A549 treated with Hydrocortisone at 1 μM for 4 hours (cell line): ENCODE data around the gene SLAMF9. TPM values are rescaled to one million over a fixed set of nuclear protein-coding genes. Genes with fewer than 3 reads are reported as not detected.

Source experiments
- total RNA-seq: library from RNA; stranded (reverse); fragments of 200-300 nt; extraction: Qiagen RNA extraction; gene quantifications from 5 replicates; pipeline ENCODE4 v1.2.3, GENCODE V29; 2022

The SLAMF9 gene
- total RNA-seq, result 0.22 to 0.68 TPM (median 0.56 TPM) in 5 replicates

GRCh38 chr1:159953536-159954515 lies at the start of gene SLAMF9:
TSS of gene SLAMF9 (minus strand) at chr1:159954237. CDS start at chr1:159954137, 100 bp downstream.

DNA sequence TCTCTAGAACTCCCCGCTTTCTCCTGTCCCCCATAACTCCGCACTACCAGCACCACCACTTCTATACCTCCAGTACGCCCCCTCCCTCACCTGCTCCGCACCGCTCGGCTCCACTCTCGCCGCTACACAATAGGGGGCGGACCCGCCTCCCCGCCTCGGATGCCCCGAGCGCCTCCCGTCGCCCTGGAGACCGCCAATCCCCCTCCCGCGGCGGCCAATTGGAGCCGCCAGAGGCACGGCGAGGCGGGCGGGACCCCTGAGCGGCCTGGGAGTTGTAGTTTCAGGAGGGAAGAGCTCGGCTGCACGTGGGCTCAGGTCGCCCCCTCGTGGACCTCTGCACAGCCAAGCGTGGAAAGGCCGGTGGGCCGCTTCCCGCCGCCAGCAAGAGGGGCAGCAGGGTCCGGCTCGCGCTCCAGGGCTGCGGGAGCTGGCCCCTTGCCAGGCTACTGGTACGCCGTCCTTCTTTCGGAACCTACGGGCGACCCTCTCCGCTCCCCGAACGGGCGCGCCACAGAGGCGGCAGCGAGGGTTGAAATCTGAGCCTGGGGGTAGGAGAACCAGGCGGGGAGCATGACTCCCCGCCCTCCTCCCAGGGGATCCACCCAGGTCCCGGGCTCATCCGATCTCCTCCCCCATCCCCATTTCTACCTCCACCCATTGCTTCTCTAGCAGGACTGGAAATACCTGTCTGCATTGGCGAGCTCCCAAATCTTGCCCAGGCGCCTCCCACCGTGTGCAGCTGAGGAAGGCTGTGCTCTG lies 8.4 kb downstream of the SLAMF9 start, which contains the start of gene IGSF9:
TSS of gene IGSF9 (minus strand) at position 131 of the 759 bp plus-strand sequence. CDS start 2,159 bp downstream, outside the sequence.

GRCh38 chr1:159924791-159925718 lies 29.0 kb downstream of the SLAMF9 start, which contains the start of gene TAGLN2:
TSS of gene TAGLN2 (minus strand) at chr1:159925507. CDS start at chr1:159920509, 4,998 bp downstream.

Other genes starting within 250 kb of the SLAMF9 start
- not detected in 5 replicates for gene CRP, start 239.6 kb downstream of the SLAMF9 start, total RNA-seq
- 43.4 to 79.4 TPM (median 74.8 TPM) in 5 replicates for gene DUSP23, start 173.3 kb downstream of the SLAMF9 start, total RNA-seq
- not detected in 5 replicates for gene FCRL6, start 151.9 kb downstream of the SLAMF9 start, total RNA-seq
- gene SLAMF8, start 127.4 kb downstream of the SLAMF9 start, total RNA-seq, result 0.08 to 0.20 TPM (median 0.15 TPM) in 5 replicates
- 0.08 to 0.15 TPM in 2 of 5 replicates, not detected in the others for gene VSIG8, start 91.6 kb downstream of the SLAMF9 start, total RNA-seq
- 0.41 to 0.83 TPM (median 0.59 TPM) in 5 replicates for gene CFAP45, start 54.1 kb downstream of the SLAMF9 start, total RNA-seq
- gene TAGLN2, start 28.7 kb downstream of the SLAMF9 start, total RNA-seq, result 973 to 1,035 TPM (median 1,022 TPM) in 5 replicates
- 0.11 to 0.25 TPM (median 0.14 TPM) in 5 replicates for gene IGSF9, start 8.6 kb downstream of the SLAMF9 start, total RNA-seq
- gene PIGM, start 77.8 kb upstream of the SLAMF9 start, total RNA-seq, result 3.7 to 5.7 TPM (median 4.3 TPM) in 5 replicates
- gene KCNJ10, start 115.9 kb upstream of the SLAMF9 start, total RNA-seq, result not detected in 5 replicates
- gene KCNJ9, start 127.3 kb upstream of the SLAMF9 start, total RNA-seq, result not detected in 5 replicates
- gene IGSF8, start 144.4 kb upstream of the SLAMF9 start, total RNA-seq, result 7.2 to 10.3 TPM (median 8.8 TPM) in 5 replicates
- gene ATP1A2, start 161.5 kb upstream of the SLAMF9 start, total RNA-seq, result 0.06 to 0.20 TPM (median 0.09 TPM) in 5 replicates
- gene ATP1A4, start 197.4 kb upstream of the SLAMF9 start, total RNA-seq, result not detected in 5 replicates
- gene CASQ1, start 236.3 kb upstream of the SLAMF9 start, total RNA-seq, result 0.08 TPM in 1 of 5 replicates, not detected in the others